ENCODE data around the gene TSPAN9. TPM values are rescaled to one million over a fixed set of nuclear protein-coding genes. Genes with fewer than 3 reads are reported as not detected.
A peak's percentile ranks its signal among the peaks of the same experiment; 100 is the strongest.

The TSPAN9 gene
- polyA plus RNA-seq, 3 donors, result 0.15 to 0.34 (median 0.25) TPM

GRCh38 chr12:3127832-3128231, 50.7 kb downstream of the TSPAN9 start:
- intact Hi-C loops (cut with micrococcal nuclease), result no loop called here
- Mint-ChIP-seq H3K9me3 (peaks cover 10 to 32% (median 20%) of the 10 kb centered on the region in 7 donors), H3K27ac (no peak overlapping the region), H3K4me1 (peaks cover 18% of the 10 kb centered on the region), H3K36me3 (peaks cover 0 to 3% of the 10 kb centered on the region in 2 donors), H3K4me3 (peak overlapping the region in 1 of 2 donors; percentile 53), H3K27me3 (ENCODE audit: low read depth in 3 of 3) (peaks cover 63 to 89% (median 79%) of the 10 kb centered on the region in 3 donors)
- Histone ChIP-seq H3K79me2 (ENCODE audit: insufficient read depth, low read length) (no peaks in the 10 kb centered on the region), H3K4me2 (replicated peaks; ENCODE audit: extremely low read depth, low read length, poor library complexity, severe bottlenecking) (no peak overlapping the region), H3K4me3 (replicated peaks in 1 of 3; ENCODE audit: low read depth in 2 of 3, low read length in 3 of 3) (no peak overlapping the region), H3K36me3 (replicated peaks in 1 of 2; ENCODE audit: control insufficient read depth in 1 of 2, insufficient read depth in 2 of 2, low read length in 2 of 2) (no peaks in the 10 kb centered on the region), H4K20me1 (ENCODE audit: insufficient read depth, low read length) (no peaks in the 10 kb centered on the region), H3K27ac (ENCODE audit: low read depth in 1 of 2, low read length in 2 of 2) (no peak overlapping the region), H3K9ac (ENCODE audit: insufficient read depth, low read length, poor library complexity, severe bottlenecking) (no peak overlapping the region), H2AFZ (ENCODE audit: insufficient read depth, low read depth, low read length, poor library complexity, severe bottlenecking) (no peak overlapping the region), H3K27me3 (ENCODE audit: control insufficient read depth in 2 of 2, insufficient read depth in 2 of 2, low read length in 2 of 2) (peaks cover 31 to 94% of the 10 kb centered on the region in 2 donors), H3K9me3 (replicated peaks in 1 of 2; ENCODE audit: control insufficient read depth in 1 of 2, insufficient read depth in 1 of 2, low read length in 2 of 2) (peaks cover 26 to 48% of the 10 kb centered on the region in 2 donors), H3K4me1 (ENCODE audit: control insufficient read depth in 1 of 2, insufficient read depth in 2 of 2, low read length in 2 of 2) (peaks cover 14 to 16% of the 10 kb centered on the region in 2 donors)
- 77% methylated on average over 4 of the region's 10 CpGs for WGBS (ENCODE audit: insufficient coverage)
- DNase-seq, result no peak
- TF ChIP-seq, protein P1, sequence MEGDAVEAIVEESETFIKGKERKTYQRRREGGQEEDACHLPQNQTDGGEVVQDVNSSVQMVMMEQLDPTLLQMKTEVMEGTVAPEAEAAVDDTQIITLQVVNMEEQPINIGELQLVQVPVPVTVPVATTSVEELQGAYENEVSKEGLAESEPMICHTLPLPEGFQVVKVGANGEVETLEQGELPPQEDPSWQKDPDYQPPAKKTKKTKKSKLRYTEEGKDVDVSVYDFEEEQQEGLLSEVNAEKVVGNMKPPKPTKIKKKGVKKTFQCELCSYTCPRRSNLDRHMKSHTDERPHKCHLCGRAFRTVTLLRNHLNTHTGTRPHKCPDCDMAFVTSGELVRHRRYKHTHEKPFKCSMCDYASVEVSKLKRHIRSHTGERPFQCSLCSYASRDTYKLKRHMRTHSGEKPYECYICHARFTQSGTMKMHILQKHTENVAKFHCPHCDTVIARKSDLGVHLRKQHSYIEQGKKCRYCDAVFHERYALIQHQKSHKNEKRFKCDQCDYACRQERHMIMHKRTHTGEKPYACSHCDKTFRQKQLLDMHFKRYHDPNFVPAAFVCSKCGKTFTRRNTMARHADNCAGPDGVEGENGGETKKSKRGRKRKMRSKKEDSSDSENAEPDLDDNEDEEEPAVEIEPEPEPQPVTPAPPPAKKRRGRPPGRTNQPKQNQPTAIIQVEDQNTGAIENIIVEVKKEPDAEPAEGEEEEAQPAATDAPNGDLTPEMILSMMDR (IDR thresholded peaks at IDR 0.05), result no peak

DNA sequence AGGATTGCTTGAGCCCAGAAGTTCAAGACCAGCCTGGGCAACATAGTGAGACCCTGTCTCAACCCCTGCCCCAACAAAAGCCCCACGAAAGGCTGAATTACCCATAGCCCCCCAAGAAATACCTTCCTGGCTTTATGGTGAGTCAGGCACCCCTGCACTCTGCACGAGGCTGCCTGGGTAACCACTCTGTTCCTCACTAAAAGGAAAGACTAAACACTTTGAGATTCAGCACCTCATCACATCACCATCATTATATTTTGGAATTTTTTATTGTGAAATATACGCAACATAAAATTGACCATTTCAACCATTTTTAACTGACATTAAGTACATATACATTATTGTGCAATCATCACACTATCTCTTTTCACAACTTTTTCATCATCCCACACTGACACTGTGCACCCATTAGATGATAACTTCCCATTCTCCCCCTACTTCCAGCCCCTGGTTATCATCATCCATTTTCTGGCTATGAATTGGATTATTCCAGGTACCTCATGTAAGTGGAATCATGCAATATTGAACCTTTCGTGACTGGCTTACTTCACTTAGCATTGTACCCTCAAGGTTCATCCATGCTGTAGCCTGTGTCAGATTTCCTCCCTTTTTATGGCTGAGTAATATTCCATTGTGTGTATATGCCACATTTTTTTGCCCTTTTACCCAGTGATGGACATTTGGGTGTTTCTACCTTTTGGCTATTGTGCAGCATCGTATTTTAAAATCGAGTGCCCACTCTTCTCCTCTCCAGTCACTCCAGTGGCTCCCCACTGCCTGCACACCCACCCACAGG, 51.5 kb downstream of the TSPAN9 start:
- no peak overlapping the region for H3K27ac Mint-ChIP-seq
- DNase-seq, result no peak
- H3K27me3 Mint-ChIP-seq (ENCODE audit: low read depth in 3 of 3), result peaks cover 64 to 88% (median 78%) of the 10 kb centered on the region in 3 donors
- peaks cover 25 to 46% of the 10 kb centered on the region in 2 donors for H3K9me3 ChIP-seq (replicated peaks in 1 of 2; ENCODE audit: control insufficient read depth in 1 of 2, insufficient read depth in 1 of 2, low read length in 2 of 2)
- no peaks in the 10 kb centered on the region for H3K79me2 ChIP-seq (ENCODE audit: insufficient read depth, low read length)
- H3K4me2 ChIP-seq (replicated peaks; ENCODE audit: extremely low read depth, low read length, poor library complexity, severe bottlenecking), result no peak overlapping the region
- peaks cover 14 to 16% of the 10 kb centered on the region in 2 donors for H3K4me1 ChIP-seq (ENCODE audit: control insufficient read depth in 1 of 2, insufficient read depth in 2 of 2, low read length in 2 of 2)
- no peak overlapping the region for H3K4me3 ChIP-seq (replicated peaks in 1 of 3; ENCODE audit: low read depth in 2 of 3, low read length in 3 of 3)
- H3K9ac ChIP-seq (ENCODE audit: insufficient read depth, low read length, poor library complexity, severe bottlenecking), result no peak overlapping the region
- intact Hi-C loops (cut with micrococcal nuclease), result no loop called here
- no peak overlapping the region for H3K27ac ChIP-seq (ENCODE audit: low read depth in 1 of 2, low read length in 2 of 2)
- H3K36me3 ChIP-seq (replicated peaks in 1 of 2; ENCODE audit: control insufficient read depth in 1 of 2, insufficient read depth in 2 of 2, low read length in 2 of 2), result no peaks in the 10 kb centered on the region
- H3K27me3 ChIP-seq (ENCODE audit: control insufficient read depth in 2 of 2, insufficient read depth in 2 of 2, low read length in 2 of 2), result peaks cover 24 to 94% of the 10 kb centered on the region in 2 donors
- TF ChIP-seq, protein P1 (IDR thresholded peaks at IDR 0.05), result no peak
- WGBS (ENCODE audit: insufficient coverage), result 86% methylated on average over 3 of the region's 6 CpGs
- no peak overlapping the region for H2AFZ ChIP-seq (ENCODE audit: insufficient read depth, low read depth, low read length, poor library complexity, severe bottlenecking)
- H3K36me3 Mint-ChIP-seq, result peaks cover 0 to 3% of the 10 kb centered on the region in 2 donors
- H3K4me1 Mint-ChIP-seq, result peaks cover 18% of the 10 kb centered on the region
- H4K20me1 ChIP-seq (ENCODE audit: insufficient read depth, low read length), result no peaks in the 10 kb centered on the region
- peak overlapping the region in 1 of 2 donors; percentile 47 for H3K4me3 Mint-ChIP-seq
- peaks cover 9 to 30% (median 19%) of the 10 kb centered on the region in 7 donors for H3K9me3 Mint-ChIP-seq
